RPMI7951 (cell line): ENCODE data around the gene KAZN. TPM values are rescaled to one million over a fixed set of nuclear protein-coding genes. Genes with fewer than 3 reads are reported as not detected.

ENCODE experiments used
- DNase-seq: peaks from one replicate; pipeline ENCODE4 v3.0.0-alpha.2; 2012; ENCODE audit warnings: low read depth
- total RNA-seq: library from RNA; depleted of rRNA; stranded (reverse); fragments of >200 nt; shearing (Covaris generic); gene quantifications from 2 replicates; pipeline ENCODE4 v1.2.3, GENCODE V29; 2014

KAZN gene
- total RNA-seq, 1 experiment from 2014 or later: 0.24 TPM

DNA sequence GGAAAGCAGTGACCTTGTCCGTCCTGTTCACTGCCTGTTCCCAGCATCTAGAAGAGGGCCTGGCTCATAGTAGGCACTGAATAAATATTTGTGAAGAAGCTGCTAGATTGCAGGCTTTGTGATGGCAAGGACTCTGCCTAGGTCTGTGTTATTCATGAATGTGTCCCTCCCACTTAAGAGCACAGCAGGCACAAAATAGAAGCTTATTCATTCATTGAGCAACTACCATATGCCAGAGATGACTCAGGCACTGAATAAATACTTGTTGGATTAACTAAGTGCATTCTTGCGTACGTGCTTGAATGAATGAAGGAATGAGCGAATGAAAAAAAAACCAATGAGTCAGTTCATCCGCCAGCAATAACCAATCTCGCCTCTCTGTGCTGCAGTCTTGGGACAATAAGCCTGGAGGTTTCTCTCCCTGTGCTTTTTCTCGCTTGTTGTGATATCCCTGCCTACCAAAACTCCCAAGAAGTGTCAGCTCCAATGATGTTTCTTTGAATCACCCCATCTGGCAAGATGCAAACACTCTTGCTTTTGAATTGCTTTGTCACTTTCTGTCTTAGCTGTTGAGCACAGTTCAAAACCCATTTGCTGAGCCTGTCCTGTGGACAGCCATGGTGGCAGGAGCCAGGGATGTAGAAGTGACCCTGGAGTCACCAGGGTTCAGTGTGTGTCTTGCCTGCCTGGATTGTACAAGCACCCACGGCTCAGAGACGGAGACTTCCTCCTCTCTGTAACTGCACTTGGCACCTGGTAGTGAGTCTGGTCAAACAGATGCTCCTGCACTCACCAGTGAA is 143.9 kb downstream of the KAZN start:
- peak; percentile 90 for DNase-seq

DNA sequence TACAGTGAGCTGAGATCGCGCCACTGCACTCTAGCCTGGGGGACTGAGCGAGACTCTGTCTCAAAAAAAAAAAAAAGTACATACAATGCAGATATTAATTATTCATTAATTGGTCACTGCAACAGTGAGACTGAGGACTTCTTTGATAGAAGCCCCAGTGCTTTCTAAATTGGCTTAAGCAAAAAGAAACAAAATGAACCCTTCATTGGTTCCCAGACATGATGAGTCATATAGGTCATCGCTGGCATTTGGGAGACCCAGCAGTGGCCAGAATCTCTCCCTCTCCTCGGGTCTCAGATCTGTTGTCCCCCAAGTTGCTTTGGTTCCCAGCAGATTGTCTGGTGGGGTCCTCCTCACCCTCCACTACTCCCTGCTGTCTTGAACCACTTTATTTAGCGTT is 144.9 kb downstream of the KAZN start:
- no peak for DNase-seq

DNA sequence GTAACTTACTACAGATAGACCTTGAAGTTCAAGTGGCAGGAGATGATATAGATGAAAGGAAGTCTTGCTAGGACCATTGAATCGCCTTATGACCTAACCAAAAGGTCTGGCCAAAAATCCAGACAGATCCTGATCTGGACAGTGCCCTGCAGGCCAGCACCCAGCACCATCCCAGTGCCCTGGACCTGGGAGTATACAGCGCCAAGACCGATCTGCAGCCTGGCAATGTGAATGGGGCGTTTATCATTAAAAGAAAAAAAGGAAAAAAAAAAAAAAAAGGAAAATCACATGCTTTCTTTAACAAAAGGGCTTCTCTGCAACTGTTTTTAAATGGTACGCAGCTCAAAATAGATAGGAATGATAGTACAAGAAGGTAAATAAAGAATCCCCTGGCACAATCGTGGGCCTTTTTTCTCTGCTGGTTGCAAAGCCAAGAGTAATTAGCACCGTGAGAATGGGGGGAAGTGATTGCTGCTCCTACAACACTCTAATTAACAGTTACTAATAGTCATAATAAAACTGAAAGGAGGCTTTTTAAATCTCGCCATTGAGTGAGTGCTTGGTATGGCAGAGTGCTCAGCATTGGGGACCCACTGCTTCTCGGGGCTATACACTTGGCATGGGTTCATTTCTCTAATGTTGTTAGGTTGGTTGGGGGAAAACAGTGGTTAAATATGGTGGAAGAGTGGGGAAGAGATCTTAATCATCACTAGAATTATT is 146.7 kb downstream of the KAZN start:
- DNase-seq: no peak

DNA sequence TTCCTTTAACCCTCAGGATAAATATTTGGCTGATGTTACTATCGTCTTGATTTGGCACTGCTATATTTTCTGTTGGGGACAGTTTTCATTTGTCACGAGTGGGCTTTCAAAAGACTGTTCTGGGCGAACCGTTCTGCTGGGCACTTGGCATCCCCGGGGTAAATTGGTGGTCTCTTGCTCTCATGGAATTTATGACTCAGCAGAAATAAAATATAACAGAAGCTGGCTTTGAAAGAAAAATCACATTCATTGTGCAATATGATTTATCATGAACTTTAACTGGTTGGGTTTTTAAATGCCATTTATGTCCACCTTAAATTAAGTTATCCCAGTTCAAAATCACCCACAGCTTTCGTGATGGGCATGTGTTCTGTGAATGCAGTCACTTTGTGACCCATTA is 147.3 kb downstream of the KAZN start:
- DNase-seq: peak; percentile 22

DNA sequence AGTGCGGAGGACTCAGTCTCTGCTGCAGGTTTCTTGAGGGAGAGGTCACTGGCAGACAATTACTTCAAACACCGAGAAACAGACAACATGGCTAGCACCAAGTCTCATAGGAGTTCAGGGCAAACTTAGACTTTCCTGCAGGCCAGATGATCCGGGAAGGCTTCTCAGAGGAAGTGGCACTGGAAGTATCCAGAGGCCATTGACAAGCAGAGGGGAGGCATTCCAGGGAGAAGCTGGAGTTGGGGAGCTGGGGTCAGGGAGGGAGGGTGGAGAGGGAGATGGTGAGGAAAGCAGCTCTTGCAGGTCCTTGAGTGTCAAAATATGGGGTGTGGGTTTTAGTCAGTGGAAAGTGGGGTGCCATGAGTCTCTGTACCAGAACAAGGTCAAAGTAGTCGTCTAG is 147.9 kb downstream of the KAZN start:
- DNase-seq: no peak

DNA sequence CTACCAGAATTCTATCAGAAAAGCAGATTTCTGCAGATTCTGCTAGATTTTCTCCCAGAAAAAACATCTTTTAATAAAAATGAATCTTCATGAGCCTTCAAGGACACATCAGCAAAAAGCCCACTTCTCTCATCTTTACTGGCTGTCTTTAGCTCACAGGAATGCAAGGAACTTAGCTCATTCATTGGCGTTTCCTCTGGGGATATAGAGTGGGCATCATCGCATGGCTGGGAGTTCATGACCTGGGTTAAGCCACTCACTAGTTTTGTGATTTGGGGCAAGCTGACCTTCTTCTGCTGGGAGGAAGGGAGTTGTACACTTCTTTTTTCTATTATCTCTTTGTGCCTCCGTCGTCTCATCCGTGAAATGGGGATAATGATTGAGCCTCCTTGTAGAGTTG is 149.7 kb downstream of the KAZN start:
- no peak for DNase-seq

DNA sequence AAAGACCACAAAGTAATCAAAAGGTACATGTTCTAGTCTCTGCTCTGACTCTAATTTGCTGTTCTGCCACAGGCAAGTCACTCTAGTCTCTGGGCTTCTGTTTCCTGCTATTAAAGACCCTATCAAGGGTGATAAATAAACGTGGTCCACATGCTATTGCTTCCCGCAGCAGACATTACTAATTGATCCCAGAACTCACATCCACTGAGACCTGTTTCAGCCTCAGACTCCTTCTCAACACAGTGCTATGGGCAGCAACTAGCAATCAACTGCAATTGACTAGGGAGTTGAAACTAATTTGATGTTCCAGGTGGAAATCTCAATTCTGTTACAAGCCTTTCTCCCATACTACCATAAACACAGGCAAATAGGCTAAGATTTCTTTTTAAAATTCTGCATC is 150.5 kb downstream of the KAZN start:
- no peak for DNase-seq

DNA sequence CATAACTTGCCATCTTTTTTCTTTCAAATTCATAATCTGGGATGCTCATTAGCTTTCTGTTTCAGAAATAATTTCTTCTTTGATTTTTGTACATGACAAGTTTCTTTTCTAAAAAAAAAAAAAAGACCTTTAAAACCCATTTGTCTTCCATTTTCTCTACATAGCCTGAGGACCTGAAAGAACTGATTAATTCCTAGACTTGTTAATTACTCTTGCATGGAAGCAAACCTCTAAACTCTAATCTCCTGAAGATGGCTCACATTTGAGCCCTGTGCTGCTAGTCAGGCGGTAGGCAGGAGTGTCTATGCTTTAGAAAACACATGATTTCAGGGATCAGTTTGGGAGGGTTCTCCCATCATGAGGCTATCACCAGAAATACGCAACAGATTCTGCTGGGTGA is 152.0 kb downstream of the KAZN start:
- DNase-seq: no peak

DNA sequence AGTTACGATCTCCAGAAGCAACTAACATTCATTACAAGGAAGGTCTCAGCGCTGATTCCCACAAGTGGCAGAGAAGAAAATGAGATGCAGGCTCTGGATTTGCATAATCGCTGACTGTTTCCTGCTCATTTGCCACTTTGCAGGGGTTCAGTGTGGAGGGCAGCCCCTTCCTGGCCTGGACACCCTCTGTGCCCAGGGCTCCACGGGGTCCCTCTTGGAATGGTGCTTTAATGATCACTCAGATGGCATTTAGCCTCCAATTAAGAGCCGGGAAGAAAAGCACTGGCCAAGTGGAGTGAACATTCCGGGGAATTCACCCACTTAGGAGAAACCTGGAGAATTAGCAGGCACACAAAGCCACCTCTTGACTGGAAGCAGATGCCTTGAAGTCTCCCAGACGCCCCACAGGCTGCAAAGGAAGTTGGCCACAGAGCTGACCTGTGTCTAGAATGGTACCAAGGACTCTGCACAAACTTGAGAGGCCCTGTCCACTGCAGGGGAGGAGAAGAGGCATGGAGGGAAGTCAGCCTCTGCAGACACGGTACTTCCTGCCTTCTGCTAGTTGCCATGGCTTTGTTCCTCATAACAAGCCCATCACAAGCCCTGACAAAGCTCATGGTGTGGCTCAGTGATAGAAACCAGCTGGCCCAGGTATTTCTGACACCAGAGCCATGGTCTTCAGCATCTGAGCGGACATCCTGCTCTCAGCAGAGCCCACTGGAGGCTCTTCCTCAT is 157.2 kb downstream of the KAZN start:
- no peak for DNase-seq

DNA sequence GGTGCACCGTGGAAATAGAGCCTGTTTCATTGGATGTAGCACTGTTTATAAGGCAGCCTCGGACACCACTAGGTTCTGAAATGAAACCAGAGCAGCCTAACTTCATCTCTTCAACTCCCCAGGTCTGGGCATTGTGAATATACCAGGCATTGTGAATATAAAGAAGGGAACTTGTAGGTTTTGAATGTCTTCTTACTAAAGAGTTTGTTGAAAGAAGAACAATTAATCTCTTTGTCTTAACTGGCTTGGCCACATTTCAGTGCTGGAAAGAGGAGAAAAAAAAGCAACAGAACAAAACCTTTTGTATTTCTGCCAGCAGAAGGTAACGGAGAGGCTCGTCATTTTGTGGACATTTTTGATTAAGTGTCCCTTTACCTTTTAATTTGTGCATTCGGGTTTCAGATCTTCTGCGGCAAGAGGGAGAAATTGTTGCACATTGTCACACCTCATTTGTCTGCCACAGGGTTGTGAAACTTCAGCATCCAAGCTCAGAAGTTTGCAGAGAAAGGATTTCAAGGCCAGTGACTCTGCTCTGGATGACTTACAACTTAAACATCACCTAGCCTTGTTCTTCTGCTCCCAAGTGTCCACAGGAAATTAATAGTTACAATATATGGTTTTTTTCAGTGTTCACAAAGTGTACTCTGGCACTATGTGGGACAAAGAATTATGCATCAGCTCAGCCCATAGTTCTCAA is 158.3 kb downstream of the KAZN start:
- no peak for DNase-seq

DNA sequence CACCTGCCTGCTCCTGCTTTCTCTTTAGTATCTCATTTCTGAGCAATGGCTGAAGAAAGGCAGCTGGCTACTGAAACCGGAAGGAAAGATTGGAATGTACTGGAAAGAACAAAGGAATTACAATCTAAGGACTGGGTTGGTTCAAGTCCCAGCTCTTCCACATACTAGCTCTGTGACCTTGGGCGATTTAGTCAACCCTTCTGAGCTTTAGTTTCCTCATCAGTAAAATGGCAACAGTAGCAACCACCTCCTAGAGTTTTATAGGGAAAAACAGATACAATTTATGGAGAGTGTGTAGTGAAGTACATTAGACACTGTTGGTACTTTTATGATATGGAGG is 158.8 kb downstream of the KAZN start:
- DNase-seq: no peak

DNA sequence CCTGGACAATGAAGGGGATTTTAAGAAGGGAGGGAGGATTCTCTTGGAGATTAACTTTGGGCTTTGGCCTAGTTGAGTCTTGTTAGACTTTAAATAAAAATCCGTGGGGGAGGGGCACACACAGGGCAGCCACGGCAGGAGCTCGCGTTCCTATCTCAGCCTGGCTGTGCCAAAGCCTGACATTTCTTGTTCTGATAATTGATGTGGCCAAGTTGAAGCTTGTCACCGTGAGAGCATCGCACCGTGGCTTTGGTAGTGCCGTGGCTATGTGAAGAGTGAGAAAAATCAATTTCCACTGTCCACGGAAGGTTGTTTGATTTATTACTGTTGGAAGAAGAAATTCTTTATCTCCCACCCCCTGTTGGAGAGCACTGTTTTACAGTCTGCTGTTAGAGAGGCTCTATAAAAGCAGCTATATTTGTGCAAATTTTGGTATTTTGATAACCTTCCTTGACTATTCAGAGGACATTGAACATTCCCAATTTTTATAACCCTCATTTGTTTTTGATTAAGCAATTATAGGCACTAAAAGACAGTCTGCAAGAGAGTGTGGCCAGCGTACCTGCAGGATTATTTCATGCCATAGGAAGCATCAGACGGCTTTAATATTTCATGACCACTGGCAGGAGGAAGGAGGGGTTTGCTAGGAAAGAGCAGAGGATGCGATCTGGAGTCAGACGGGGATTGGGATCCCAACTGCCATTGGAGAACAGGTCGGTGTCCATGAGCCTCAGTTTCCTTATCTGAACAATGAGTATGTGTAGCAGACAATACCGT is 160.7 kb downstream of the KAZN start:
- DNase-seq: no peak

DNA sequence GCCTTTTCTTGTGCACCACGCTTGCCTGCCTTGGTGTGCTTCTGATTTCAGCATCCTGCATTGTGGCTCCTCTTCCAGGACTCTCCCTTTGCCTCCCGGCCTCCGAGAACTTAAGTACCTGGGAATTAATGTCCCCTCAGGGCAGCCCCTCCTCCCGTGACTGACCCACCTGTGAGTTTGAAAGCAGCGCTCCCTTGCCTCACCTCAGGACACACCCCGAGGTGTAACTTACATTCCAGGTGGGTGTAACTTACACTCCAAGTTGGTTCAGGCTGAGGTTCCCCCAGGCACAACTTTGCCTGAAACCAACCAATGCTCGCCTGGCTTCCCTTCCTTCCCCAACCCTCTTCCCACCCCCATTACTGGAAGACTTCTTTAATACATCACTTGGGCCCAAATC is 161.4 kb downstream of the KAZN start:
- no peak for DNase-seq

DNA sequence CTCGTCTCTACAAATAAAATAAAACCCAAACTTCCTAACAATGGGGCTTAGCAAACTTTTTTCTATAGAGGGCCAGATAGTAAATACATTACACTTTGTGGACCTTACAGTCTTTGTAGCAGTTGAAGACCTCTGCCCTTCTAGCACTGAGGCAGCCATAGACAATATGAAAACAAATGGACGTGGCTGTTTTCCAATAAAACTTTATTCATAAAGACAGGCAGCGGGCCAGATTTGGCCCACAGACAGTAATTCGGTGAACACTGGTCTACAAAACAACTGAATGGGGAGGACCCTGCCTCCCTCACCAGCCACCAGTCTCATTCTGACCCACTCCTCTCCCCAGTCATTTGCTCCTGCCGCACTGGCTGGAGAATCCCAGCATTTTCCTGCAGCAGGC is 162.3 kb downstream of the KAZN start:
- DNase-seq: no peak

DNA sequence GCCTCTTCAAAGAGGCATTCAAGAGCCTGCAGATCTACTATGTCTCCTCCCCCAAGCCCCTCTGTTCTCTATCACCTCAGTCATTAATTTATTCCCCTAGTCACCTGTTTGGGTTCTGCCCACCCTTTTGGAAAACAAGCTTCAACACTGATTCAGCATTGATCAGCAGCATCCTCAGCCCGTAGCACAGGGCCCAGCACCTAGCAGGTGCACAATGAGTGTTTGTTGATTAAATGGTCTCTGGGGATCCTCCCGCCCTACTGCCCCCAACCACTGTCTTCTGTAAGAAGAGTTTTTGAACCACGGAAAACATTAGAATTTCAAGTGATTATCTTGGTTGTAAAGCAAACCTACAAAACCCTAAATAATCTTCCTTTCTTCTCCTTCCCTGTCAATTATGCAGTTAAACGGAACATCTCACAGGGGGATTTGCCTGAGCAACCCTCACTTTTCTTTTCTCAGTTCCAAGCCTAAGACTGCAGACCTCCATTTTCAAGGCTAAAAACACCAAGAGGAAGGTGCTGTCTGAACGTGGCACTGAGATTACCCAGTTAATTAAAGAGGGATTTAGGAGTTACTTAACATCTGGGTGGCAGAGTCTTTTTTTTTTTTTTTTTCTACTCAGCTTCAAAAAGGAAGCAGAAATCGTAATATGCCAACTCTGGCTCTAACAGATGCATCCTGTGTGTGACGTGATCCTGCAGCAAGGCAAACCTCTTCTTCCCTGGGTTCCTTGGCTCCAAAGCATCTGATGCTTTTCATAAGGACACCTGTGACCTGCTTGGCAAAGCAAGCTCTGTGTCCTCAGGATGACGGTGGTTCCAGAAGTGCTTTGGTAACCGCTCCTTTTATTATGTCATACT is 163.0 kb downstream of the KAZN start:
- no peak for DNase-seq

DNA sequence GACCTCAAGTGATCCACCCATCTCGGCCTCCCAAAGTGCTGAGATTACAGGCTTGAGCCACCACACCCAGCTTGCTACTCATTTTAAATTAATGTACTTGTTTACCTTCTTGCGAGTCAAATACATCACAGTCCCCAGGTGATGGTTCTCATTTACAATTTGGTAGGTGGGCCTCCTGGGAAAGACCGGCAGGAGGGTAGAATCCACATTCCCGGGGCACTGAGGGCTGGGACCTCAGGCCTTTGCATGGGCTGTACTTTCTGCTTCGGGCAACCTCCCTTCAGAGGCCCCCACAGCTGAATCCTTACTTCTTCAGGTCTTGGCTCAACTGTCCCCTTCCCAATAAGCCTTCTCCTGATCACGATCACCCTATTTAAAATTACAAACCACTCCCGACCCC is 165.5 kb downstream of the KAZN start:
- no peak for DNase-seq

DNA sequence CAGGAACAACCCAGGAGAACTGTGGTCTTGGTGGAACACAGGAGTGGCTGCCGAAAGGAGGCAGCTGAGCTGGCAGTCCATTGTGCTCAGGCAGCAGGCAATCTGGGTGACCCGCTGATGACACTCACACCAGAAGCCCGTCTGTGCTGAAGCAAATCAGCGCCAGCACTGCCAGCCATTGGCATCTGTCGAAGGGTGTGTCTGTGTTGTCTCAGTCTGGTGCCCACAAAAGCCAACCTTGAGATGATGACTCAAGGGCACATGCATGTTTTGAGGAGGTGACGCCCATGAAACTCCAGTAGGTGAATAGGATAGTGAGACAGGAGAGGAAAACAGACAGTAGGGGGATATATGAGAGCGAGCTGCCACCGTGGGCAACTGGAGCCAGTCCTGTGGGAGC is 167.3 kb downstream of the KAZN start:
- DNase-seq: peak; percentile 3

DNA sequence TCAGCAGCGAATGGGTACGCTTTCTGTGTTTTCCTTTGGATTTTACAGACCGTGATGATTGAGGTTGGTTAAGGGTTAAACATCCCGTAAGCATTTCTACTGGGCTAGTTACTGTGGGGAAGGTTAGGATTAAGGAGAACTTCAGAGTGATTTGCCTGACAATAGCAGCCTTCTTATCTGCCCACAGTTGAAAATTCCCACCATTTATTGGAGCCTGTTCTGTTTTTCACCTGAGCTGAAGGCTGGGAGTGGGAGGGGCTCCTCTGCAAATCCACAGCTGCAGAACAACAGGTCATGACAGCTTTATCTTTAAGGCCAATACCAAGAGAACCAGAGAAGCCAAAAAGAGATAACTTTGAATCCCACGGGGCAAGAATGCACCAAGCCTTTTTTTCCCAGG is 168.6 kb downstream of the KAZN start:
- no peak for DNase-seq

DNA sequence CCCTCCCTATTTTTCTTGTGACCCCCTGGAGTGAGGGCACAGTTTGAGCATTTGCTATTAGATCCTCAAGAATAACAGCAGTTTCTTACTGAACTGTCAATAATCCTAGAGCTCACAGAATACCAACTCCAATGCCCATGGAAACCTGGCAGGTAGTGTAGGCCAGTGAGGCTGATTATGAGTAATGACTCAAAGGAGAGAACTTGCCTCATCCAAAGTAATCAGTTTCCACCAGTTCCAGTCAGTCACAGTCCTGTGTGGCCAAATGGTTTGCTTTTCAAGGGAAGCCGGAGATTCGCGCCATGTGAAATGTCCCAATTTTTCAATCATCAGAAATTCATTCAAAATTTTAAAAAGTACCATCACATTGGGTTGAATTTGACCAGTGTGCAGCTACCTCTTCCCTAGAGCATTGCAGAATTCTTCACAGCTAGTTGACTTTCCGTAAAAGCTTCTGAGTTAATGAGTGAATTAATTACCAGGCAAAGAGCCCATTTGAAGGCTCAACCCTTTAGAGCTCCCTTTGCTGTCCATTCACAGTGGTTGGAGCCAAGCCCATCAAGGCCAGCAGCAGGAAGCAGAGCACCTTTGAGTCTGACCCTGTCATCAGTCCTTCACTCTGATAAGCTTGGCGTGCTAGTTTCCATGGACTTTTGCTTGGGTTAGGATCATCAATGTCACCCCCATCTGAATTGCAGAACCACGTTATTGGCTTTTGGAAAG is 170.3 kb downstream of the KAZN start:
- no peak for DNase-seq
